Peyer's patch (tissue), 4 donors: ENCODE data around the gene ZNF70.

Experiments
- POLR2A ChIP-seq, 2 donors: fragments of 450-650 bp; IDR thresholded peaks; one replicate each; pipeline ENCODE4 v1.5.1; 2017; ENCODE audit warnings: antibody characterized with exemption in 2 of 2, mild to moderate bottlenecking in 2 of 2, moderate library complexity in 2 of 2
- TF ChIP-seq, protein P1 (sequence below), 6 experiments: fragments of 450-650 bp in 4 of 6; fragments of 200-600 bp in 2 of 6; sonication (generic) in 1 of 6; IDR thresholded peaks; one replicate each; pipeline ENCODE4 v1.5.1; 2017 to 2019; ENCODE audit warnings: antibody characterized with exemption in 6 of 6, mild to moderate bottlenecking in 3 of 6, moderate library complexity in 1 of 6

GRCh38 chr22:23698673-23699235 is 52.2 kb downstream of the ZNF70 start:
- TF ChIP-seq, protein P1, sequence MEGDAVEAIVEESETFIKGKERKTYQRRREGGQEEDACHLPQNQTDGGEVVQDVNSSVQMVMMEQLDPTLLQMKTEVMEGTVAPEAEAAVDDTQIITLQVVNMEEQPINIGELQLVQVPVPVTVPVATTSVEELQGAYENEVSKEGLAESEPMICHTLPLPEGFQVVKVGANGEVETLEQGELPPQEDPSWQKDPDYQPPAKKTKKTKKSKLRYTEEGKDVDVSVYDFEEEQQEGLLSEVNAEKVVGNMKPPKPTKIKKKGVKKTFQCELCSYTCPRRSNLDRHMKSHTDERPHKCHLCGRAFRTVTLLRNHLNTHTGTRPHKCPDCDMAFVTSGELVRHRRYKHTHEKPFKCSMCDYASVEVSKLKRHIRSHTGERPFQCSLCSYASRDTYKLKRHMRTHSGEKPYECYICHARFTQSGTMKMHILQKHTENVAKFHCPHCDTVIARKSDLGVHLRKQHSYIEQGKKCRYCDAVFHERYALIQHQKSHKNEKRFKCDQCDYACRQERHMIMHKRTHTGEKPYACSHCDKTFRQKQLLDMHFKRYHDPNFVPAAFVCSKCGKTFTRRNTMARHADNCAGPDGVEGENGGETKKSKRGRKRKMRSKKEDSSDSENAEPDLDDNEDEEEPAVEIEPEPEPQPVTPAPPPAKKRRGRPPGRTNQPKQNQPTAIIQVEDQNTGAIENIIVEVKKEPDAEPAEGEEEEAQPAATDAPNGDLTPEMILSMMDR (IDR thresholded peaks at IDR 0.05), result no peak
- no peak for TF ChIP-seq POLR2A (IDR thresholded peaks at IDR 0.05)
